ENCODE measurements around the gene CHAT.

DNA sequence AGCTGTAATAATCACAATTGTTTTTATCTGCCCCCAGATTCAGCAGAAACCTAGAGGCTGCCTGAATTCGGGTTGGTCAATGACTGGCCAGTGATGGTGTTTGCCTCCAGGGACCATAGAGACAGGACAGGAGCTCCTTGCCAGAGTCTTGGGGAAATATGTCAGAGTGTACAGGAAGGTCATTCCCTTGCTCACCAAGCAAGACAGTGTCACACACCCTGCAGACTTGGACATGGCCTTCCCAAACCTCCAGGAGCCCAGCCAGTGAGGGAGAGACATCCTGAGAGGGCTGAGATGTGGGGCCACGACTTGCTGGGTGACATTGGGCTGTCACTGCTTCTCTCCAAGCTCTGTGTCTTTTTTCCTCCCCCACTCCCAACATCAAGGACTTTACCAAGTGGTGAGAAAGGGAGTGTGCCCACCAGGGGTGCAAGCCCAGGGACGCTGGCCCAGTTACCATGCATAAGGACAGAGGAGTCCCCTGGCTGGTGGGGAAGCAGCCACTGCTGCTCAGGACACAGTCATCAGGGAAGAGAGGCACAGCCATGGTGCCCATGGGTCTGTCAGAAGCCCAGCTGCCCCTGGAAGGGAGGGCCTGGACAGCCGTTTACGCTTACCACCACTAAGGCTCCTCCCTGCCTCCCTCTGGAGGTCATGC is 40.3 kb downstream of the CHAT start:
- TF ChIP-seq, protein P1, sequence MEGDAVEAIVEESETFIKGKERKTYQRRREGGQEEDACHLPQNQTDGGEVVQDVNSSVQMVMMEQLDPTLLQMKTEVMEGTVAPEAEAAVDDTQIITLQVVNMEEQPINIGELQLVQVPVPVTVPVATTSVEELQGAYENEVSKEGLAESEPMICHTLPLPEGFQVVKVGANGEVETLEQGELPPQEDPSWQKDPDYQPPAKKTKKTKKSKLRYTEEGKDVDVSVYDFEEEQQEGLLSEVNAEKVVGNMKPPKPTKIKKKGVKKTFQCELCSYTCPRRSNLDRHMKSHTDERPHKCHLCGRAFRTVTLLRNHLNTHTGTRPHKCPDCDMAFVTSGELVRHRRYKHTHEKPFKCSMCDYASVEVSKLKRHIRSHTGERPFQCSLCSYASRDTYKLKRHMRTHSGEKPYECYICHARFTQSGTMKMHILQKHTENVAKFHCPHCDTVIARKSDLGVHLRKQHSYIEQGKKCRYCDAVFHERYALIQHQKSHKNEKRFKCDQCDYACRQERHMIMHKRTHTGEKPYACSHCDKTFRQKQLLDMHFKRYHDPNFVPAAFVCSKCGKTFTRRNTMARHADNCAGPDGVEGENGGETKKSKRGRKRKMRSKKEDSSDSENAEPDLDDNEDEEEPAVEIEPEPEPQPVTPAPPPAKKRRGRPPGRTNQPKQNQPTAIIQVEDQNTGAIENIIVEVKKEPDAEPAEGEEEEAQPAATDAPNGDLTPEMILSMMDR (IDR thresholded peaks at IDR 0.05 in 8 of 11, conservative IDR thresholded peaks at IDR 0.05 in 3 of 11) = no peak
- TF ChIP-seq POLR2A (IDR thresholded peaks at IDR 0.05) (no peak), POLR2AphosphoS5 (IDR thresholded peaks at IDR 0.05) (no peak)

All from spleen (tissue), 7 donors.